H1 (cell line): ENCODE results near the gene FIS1. TPM values are rescaled to one million over a fixed set of nuclear protein-coding genes. Genes with fewer than 3 reads are reported as not detected.

ENCODE experiments used
- CTCF ChIA-PET: fragments of 300-600 bp; sonication (Branson Sonifier 250); formaldehyde crosslinking; loops from one replicate; lab custom pipeline; 2021; ENCODE audit not compliant: partially characterized antibody; lab: Charles Lee
- POLR2A ChIA-PET: fragments of 300-600 bp; sonication (Branson Sonifier 250); formaldehyde crosslinking; loops from one replicate; lab custom pipeline; 2021; ENCODE audit warnings: inconsistent platforms; ENCODE audit not compliant: partially characterized antibody; lab: Charles Lee
- DNase-seq, 2 experiments: peaks; one replicate each; pipeline versions ENCODE4 v3.0.0 to v3.0.0-alpha.2; 2010 to 2022; ENCODE audit warnings: low spot score in 2 of 2, low read depth in 1 of 2, mixed read lengths in 1 of 2
- FAIRE-seq: peaks from 2 replicates; lab custom pipeline; 2011; peaks lifted over from hg19 to GRCh38; lab: Jason Lieb, UNC
- H2AFZ ChIP-seq: 2 replicates; pipeline ENCODE4 v1.8.1; 2012; ENCODE audit warnings: low read length, inconsistent platforms
- H2AK5ac ChIP-seq: 2 replicates; pipeline ENCODE4 v1.6.1; 2013; ENCODE audit warnings: low read depth, low read length
- H2BK120ac ChIP-seq: replicated peaks from 2 replicates; pipeline ENCODE3; 2013; ENCODE audit warnings: low read depth, low read length, inconsistent platforms
- H2BK12ac ChIP-seq: 2 replicates; pipeline ENCODE4 v1.6.1; 2013; ENCODE audit warnings: low read depth, low read length
- H2BK15ac ChIP-seq: 2 replicates; pipeline ENCODE4 v1.6.1; 2013; ENCODE audit warnings: low read length
- H2BK20ac ChIP-seq: 2 replicates; pipeline ENCODE4 v1.6.1; 2013; ENCODE audit warnings: low read length
- H2BK5ac ChIP-seq: 2 replicates; pipeline ENCODE4 v1.6.1; 2013; ENCODE audit warnings: low read depth, low read length
- H3K14ac ChIP-seq: 2 replicates; pipeline ENCODE4 v1.6.1; 2013; ENCODE audit warnings: inconsistent platforms; ENCODE audit not compliant: insufficient read length
- H3K18ac ChIP-seq: 2 replicates; pipeline ENCODE4 v1.6.1; 2013; ENCODE audit warnings: low read length; ENCODE audit errors: extremely low read depth
- H3K23ac ChIP-seq: 2 replicates; pipeline ENCODE4 v1.6.1; 2013; ENCODE audit warnings: inconsistent platforms; ENCODE audit not compliant: insufficient read length
- H3K23me2 ChIP-seq: 2 replicates; pipeline ENCODE4 v1.6.1; 2013; ENCODE audit warnings: low read depth, low read length
- H3K27ac ChIP-seq: 2 replicates; pipeline ENCODE4 v1.6.1; 2011; ENCODE audit warnings: low read depth, low read length, inconsistent platforms
- H3K27me3 ChIP-seq, 4 experiments: replicated peaks in 1 of 4; 1 replicate in 1 of 4; 2 replicates in 3 of 4; pipeline versions ENCODE4 v1.6.1 to v1.8.1; 2011 to 2013; ENCODE audit warnings: low read length in 3 of 4, mild to moderate bottlenecking in 3 of 4, inconsistent platforms in 2 of 4, mixed read lengths in 2 of 4, moderate library complexity in 1 of 4; ENCODE audit not compliant: control insufficient read depth in 3 of 4, insufficient read depth in 3 of 4; ENCODE audit errors: extremely low read depth in 1 of 4
- H3K36me3 ChIP-seq, 4 experiments: 2 replicates each; pipeline versions ENCODE4 v1.6.1 to v1.8.1; 2011 to 2013; ENCODE audit warnings: mild to moderate bottlenecking in 4 of 4, low read length in 3 of 4, moderate library complexity in 2 of 4, control low read depth in 1 of 4, inconsistent platforms in 1 of 4; ENCODE audit not compliant: insufficient read depth in 4 of 4, control insufficient read depth in 2 of 4
- H3K4ac ChIP-seq: replicated peaks from 2 replicates; pipeline ENCODE3; 2013; ENCODE audit warnings: low read length, low read depth, mixed read lengths, inconsistent platforms; ENCODE audit not compliant: insufficient read length
- H3K4me1 ChIP-seq, 4 experiments: replicated peaks in 1 of 4; 1 replicate in 1 of 4; 2 replicates in 3 of 4; pipeline versions ENCODE4 v1.6.1 to v1.8.1; 2011 to 2013; ENCODE audit warnings: low read length in 3 of 4, inconsistent platforms in 2 of 4, mixed read lengths in 1 of 4; ENCODE audit not compliant: insufficient read depth in 4 of 4, control insufficient read depth in 3 of 4
- H3K4me2 ChIP-seq, 2 experiments: 2 replicates each; pipeline versions ENCODE4 v1.6.1 to v1.8.1; 2011 to 2013; ENCODE audit warnings: low read depth in 2 of 2, low read length in 2 of 2, control low read depth in 1 of 2, inconsistent platforms in 1 of 2, mild to moderate bottlenecking in 1 of 2; ENCODE audit not compliant: insufficient read depth in 1 of 2
- H3K4me3 ChIP-seq, 4 experiments: fragments of 200-600, 300-600 bp in 1 of 4; sonication (generic), shearing (Covaris generic), sonication (Bioruptor Twin) in 1 of 4; 2 replicates each; pipeline versions ENCODE4 v1.5.1 to v1.8.1; 2011 to 2016; ENCODE audit warnings: low read length in 4 of 4, low read depth in 3 of 4, control low read depth in 2 of 4, inconsistent platforms in 2 of 4, mild to moderate bottlenecking in 2 of 4, mixed read lengths in 1 of 4, moderate library complexity in 1 of 4; ENCODE audit not compliant: insufficient read depth in 2 of 4; ENCODE audit errors: extremely low read depth in 1 of 4
- H3K56ac ChIP-seq: replicated peaks from 2 replicates; pipeline ENCODE3; 2013; ENCODE audit warnings: low read depth, mild to moderate bottlenecking, mixed read lengths, low read length, inconsistent platforms; ENCODE audit not compliant: insufficient read length
- H3K79me1 ChIP-seq: 2 replicates; pipeline ENCODE4 v1.6.1; 2013; ENCODE audit warnings: low read depth, low read length, control low read depth
- H3K79me2 ChIP-seq, 2 experiments: 2 replicates each; pipeline versions ENCODE4 v1.6.1 to v1.8.1; 2012 to 2013; ENCODE audit warnings: low read length in 2 of 2, mild to moderate bottlenecking in 2 of 2, inconsistent platforms in 1 of 2; ENCODE audit not compliant: insufficient read depth in 2 of 2, control insufficient read depth in 1 of 2
- H3K9ac ChIP-seq, 4 experiments: replicated peaks in 1 of 4; 1 replicate in 1 of 4; 2 replicates in 3 of 4; pipeline versions ENCODE4 v1.6.1 to v1.8.1; 2011 to 2013; ENCODE audit warnings: low read depth in 3 of 4, low read length in 3 of 4, control low read depth in 2 of 4, mild to moderate bottlenecking in 2 of 4, moderate library complexity in 2 of 4, inconsistent platforms in 1 of 4; ENCODE audit errors: extremely low read depth in 1 of 4
- H3K9me3 ChIP-seq, 2 experiments: 2 replicates each; pipeline versions ENCODE4 v1.6.1 to v1.8.1; 2012 to 2013; ENCODE audit warnings: mild to moderate bottlenecking in 2 of 2, moderate library complexity in 2 of 2, control low read depth in 1 of 2, inconsistent platforms in 1 of 2, low read depth in 1 of 2, low read length in 1 of 2, mixed read lengths in 1 of 2; ENCODE audit not compliant: insufficient read depth in 2 of 2
- H4K20me1 ChIP-seq, 2 experiments: replicated peaks in 1 of 2; 2 replicates each; pipeline versions ENCODE3 to v1.8.1; 2011 to 2013; ENCODE audit warnings: inconsistent platforms in 2 of 2, low read length in 2 of 2, mild to moderate bottlenecking in 1 of 2; ENCODE audit not compliant: insufficient read depth in 2 of 2, control insufficient read depth in 1 of 2
- H4K5ac ChIP-seq: 2 replicates; pipeline ENCODE4 v1.6.1; 2013; ENCODE audit warnings: low read length, low read depth, mixed read lengths, inconsistent platforms; ENCODE audit not compliant: insufficient read length
- H4K8ac ChIP-seq: 2 replicates; pipeline ENCODE4 v1.8.0; 2013; ENCODE audit warnings: mild to moderate bottlenecking, moderate library complexity, low read length, inconsistent platforms; ENCODE audit not compliant: insufficient read depth; ENCODE audit errors: extremely low read depth
- H4K91ac ChIP-seq: replicated peaks from 2 replicates; pipeline ENCODE3; 2013; ENCODE audit warnings: low read length, mixed read lengths, inconsistent platforms; ENCODE audit not compliant: insufficient read length
- ASH2L ChIP-seq: fragments of 200-600, 300-600 bp; sonication (generic); IDR thresholded peaks from one replicate; pipeline ENCODE4 v1.7.1; 2017; ENCODE audit warnings: low read length
- CBX8 ChIP-seq: fragments of 300-800, 300-1000 bp; sonication (generic); IDR thresholded peaks from 2 replicates; pipeline ENCODE4 v1.7.1; 2016; ENCODE audit warnings: low read depth, low read length, borderline replicate concordance
- CEBPB ChIP-seq: IDR thresholded peaks from 2 replicates; pipeline ENCODE4 v1.6.1; 2012; ENCODE audit warnings: low read depth, low read length
- CREB1 ChIP-seq: IDR thresholded peaks from 2 replicates; pipeline ENCODE4 v1.6.1; 2012; ENCODE audit warnings: inconsistent platforms
- NANOG ChIP-seq: IDR thresholded peaks from 2 replicates; pipeline ENCODE4 v1.6.1; 2011; ENCODE audit warnings: low read length, low read depth, mild to moderate bottlenecking, inconsistent platforms; ENCODE audit not compliant: insufficient read depth, poor library complexity, severe bottlenecking
- NRF1 ChIP-seq: IDR thresholded peaks from 2 replicates; pipeline ENCODE4 v1.6.1; 2011; ENCODE audit warnings: mild to moderate bottlenecking, low read depth, low read length, improper control_type of control experiment
- RFX5 ChIP-seq: IDR thresholded peaks from 2 replicates; pipeline ENCODE4 v1.6.1; 2011; ENCODE audit warnings: low read depth, low read length, improper control_type of control experiment, borderline replicate concordance
- SAP30 ChIP-seq: fragments of 300-600 bp; sonication (generic); IDR thresholded peaks from 2 replicates; pipeline ENCODE4 v1.7.1; 2012; ENCODE audit warnings: low read length, moderate library complexity, mild to moderate bottlenecking, inconsistent platforms; ENCODE audit not compliant: insufficient read depth, insufficient replicate concordance
- SP4 ChIP-seq: IDR thresholded peaks from 2 replicates; pipeline ENCODE4 v1.6.1; 2012; ENCODE audit warnings: low read length, inconsistent platforms
- TEAD4 ChIP-seq: IDR thresholded peaks from 2 replicates; pipeline ENCODE4 v1.6.1; 2012; ENCODE audit warnings: low read depth, low read length, inconsistent platforms, mixed read lengths
- WGBS, 2 experiments: shearing (Covaris generic) in 1 of 2; methylation state at CpG; one replicate each; pipeline versions ENCODE4 v1.1.6 to v1.1.7; 2013 to 2015; ENCODE audit warnings: low lambda C conversion rate in 2 of 2, mixed read lengths in 2 of 2, inconsistent platforms in 1 of 2, low coverage in 1 of 2, missing lambda C conversion rate in 1 of 2; ENCODE audit not compliant: insufficient replicate concordance in 2 of 2, insufficient coverage in 1 of 2, insufficient read length in 1 of 2; ENCODE audit errors: extremely low coverage in 1 of 2, missing lambda C conversion rate in 1 of 2; 5-methylcytosine and 5-hydroxymethylcytosine counted together
- polyA plus RNA-seq, 7 experiments: library from polyadenylated mRNA; depleted of rRNA in 3 of 7; stranded (reverse) in 5 of 7; unstranded in 2 of 7; fragments of >200 nt in 5 of 7; fragments of 200-250 nt in 2 of 7; gene quantifications; 1 replicate in 5 of 7; 2 replicates in 1 of 7; 4 replicates in 1 of 7; pipeline versions ENCODE4 v1.2.1 to v1.2.3, GENCODE V29; 2011 to 2013; ENCODE audit warnings: missing spikeins in 2 of 7, mixed read lengths in 2 of 7
- total RNA-seq: library from RNA; stranded (reverse); fragmentation: NEBNext Ultra II Directional; extraction: Animal tissue kit (Norgen Biotek cat#: 25700); gene quantifications from 2 replicates; pipeline ENCODE4 v1.2.1, GENCODE V29; 2021
- TF ChIP-seq, protein P1 (sequence below): IDR thresholded peaks from 2 replicates; pipeline ENCODE4 v1.6.1; 2011; ENCODE audit warnings: low read length, improper control_type of control experiment
- TF ChIP-seq, protein P2 (sequence below): IDR thresholded peaks from 2 replicates; pipeline ENCODE4 v1.6.1; 2012; ENCODE audit warnings: inconsistent platforms

FIS1 gene
- total and polyA plus RNA-seq, 2 of the 8 experiments (the other 6 are each of a cell fraction or from before 2014, with no cell fraction given) = 128 to 195 TPM

DNA sequence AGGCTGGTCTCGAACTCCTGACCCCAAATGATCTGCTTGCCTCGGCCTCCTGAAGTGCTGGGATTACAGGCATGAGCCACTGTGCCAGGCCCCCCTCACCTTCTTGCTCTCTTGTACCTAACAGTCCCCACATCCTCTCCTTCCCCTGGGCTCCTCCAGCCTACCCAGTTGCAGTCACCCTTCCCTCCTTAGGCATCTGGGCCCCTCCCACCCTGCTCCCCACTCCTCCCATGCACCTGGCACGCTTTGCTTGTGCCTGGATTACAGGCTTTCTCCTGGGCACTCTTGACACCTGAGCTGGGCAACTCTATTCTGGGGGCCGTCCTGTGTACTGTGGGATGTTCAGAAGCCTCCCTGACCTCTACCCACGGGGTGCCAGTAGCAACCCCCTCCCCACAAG is 10.2 kb downstream of the FIS1 start:
- DNase-seq = peak in 1 of 2 experiments; percentile 50
- H3K4me2 ChIP-seq = no peak overlapping the region
- no peak for FAIRE-seq
- TF ChIP-seq NANOG (no peak), CEBPB (no peak), CREB1 (no peak), SAP30 (no peak), CBX8 (no peak), TEAD4 (no peak), SP4 (no peak), NRF1 (no peak), RFX5 (no peak), ASH2L (no peak)
- TF ChIP-seq, protein P1, sequence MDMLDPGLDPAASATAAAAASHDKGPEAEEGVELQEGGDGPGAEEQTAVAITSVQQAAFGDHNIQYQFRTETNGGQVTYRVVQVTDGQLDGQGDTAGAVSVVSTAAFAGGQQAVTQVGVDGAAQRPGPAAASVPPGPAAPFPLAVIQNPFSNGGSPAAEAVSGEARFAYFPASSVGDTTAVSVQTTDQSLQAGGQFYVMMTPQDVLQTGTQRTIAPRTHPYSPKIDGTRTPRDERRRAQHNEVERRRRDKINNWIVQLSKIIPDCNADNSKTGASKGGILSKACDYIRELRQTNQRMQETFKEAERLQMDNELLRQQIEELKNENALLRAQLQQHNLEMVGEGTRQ = no peak
- TF ChIP-seq, protein P2, sequence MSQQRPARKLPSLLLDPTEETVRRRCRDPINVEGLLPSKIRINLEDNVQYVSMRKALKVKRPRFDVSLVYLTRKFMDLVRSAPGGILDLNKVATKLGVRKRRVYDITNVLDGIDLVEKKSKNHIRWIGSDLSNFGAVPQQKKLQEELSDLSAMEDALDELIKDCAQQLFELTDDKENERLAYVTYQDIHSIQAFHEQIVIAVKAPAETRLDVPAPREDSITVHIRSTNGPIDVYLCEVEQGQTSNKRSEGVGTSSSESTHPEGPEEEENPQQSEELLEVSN = no peak

More for the DNA sequence above, 10.2 kb downstream of the FIS1 start:
- H3K27ac ChIP-seq = no peak overlapping the region
- ChIA-PET POLR2A (interaction anchor here (0.7 to 3.9 kb wide), 7 partner anchors 8 to 72 kb away, joined by 3 to 23 read pairs (median 4); partner anchors contain the start of gene FIS1), CTCF (interaction anchor here (0.6 to 6.5 kb wide), 25 partner anchors 8 to 272 kb away, joined by 3 to 69 read pairs (median 4); partner anchors contain the start of genes FIS1, PLOD3, TRIM56 and ZNHIT1)
- 80% methylated on average over 5 of the region's 5 CpGs; no CpG with 5 or more reads in 1 of the 2 experiments for WGBS, 2 experiments
- H2BK120ac ChIP-seq = no peak overlapping the region
- H3K4me3 ChIP-seq = no peak overlapping the region
- peaks cover 0 to 11% of the 10 kb centered on the region in 2 experiments for H4K20me1 ChIP-seq
- no peaks in the 10 kb centered on the region for H3K79me1 ChIP-seq
- H4K91ac ChIP-seq = no peak overlapping the region
- H3K9me3 ChIP-seq = no peaks in the 10 kb centered on the region
- H2AK5ac ChIP-seq = 0 out of 2 replicates have a peak overlapping the region, but pooled peaks have one; percentile 29
- H2BK12ac ChIP-seq = no peak overlapping the region
- H4K5ac ChIP-seq = no peak overlapping the region
- no peak overlapping the region for H3K14ac ChIP-seq
- no peak overlapping the region for H2BK5ac ChIP-seq
- H4K8ac ChIP-seq = no peak overlapping the region
- H3K4me1 ChIP-seq = peaks cover 0 to 24% (median 12%) of the 10 kb centered on the region in 4 experiments; a peak in 6 of 7 replicates
- peaks cover 6% of the 10 kb centered on the region; the same call in 1 of the 2 replicates for H3K23me2 ChIP-seq
- no peak overlapping the region for H3K18ac ChIP-seq
- H3K36me3 ChIP-seq = no peaks in the 10 kb centered on the region; a peak in 3 of 8 replicates
- H3K4ac ChIP-seq = no peak overlapping the region
- H3K27me3 ChIP-seq = no peaks in the 10 kb centered on the region
- H3K9ac ChIP-seq = no peak overlapping the region
- H2BK20ac ChIP-seq = no peak overlapping the region
- H3K79me2 ChIP-seq = no peaks in the 10 kb centered on the region
- 0 out of 2 replicates have a peak overlapping the region, but pooled peaks have one; percentile 75 for H2BK15ac ChIP-seq
- H3K56ac ChIP-seq = no peak overlapping the region
- H2AFZ ChIP-seq = no peak overlapping the region
- no peak overlapping the region for H3K23ac ChIP-seq
